HepG2 (cell line): ENCODE results near the gene DLX1. TPM values are rescaled to one million over a fixed set of nuclear protein-coding genes. Genes with fewer than 3 reads are reported as not detected.

Experiments used
- DMAP1 ChIP-seq: IDR thresholded peaks from 2 replicates; pipeline ENCODE4 v1.6.1; 2016
- MED1 ChIP-seq: sonication (generic); formaldehyde crosslinking; IDR thresholded peaks from 2 replicates; pipeline ENCODE4 v1.4.0; 2020; ENCODE audit warnings: missing genetic modification reagents
- NFYC ChIP-seq: IDR thresholded peaks from 2 replicates; pipeline ENCODE4 v1.6.1; 2016; ENCODE audit warnings: missing genetic modification reagents, missing compliant biosample characterization
- NR0B2 ChIP-seq: sonication (generic); formaldehyde crosslinking; IDR thresholded peaks from 2 replicates; pipeline ENCODE4 v1.4.0; 2020; ENCODE audit warnings: mild to moderate bottlenecking, missing genetic modification reagents
- PCBP2 ChIP-seq: fragments of 200-400 bp; formaldehyde crosslinking; optimal IDR thresholded peaks from 2 replicates; pipeline ENCODE3; 2018; ENCODE audit warnings: low read length, low read depth; ENCODE audit not compliant: poor library complexity, severe bottlenecking
- RORA ChIP-seq: sonication (generic); formaldehyde crosslinking; IDR thresholded peaks from 2 replicates; pipeline ENCODE4 v1.5.0; 2020; ENCODE audit warnings: mild to moderate bottlenecking, missing genetic modification reagents, moderate library complexity
- SRSF1 ChIP-seq: fragments of 200-400 bp; formaldehyde crosslinking; optimal IDR thresholded peaks from 2 replicates; pipeline ENCODE3; 2017; ENCODE audit warnings: mild to moderate bottlenecking, low read depth, low read length, moderate library complexity
- TBP ChIP-seq: sonication (generic); formaldehyde crosslinking; IDR thresholded peaks from 2 replicates; pipeline ENCODE4 v1.5.0; 2020; ENCODE audit warnings: missing genetic modification reagents
- YEATS2 ChIP-seq: sonication (generic); formaldehyde crosslinking; IDR thresholded peaks from 2 replicates; pipeline ENCODE4 v1.4.0; 2020; ENCODE audit warnings: missing genetic modification reagents, borderline replicate concordance
- ZBED4 ChIP-seq: sonication (generic); formaldehyde crosslinking; IDR thresholded peaks from 2 replicates; pipeline ENCODE4 v1.4.0; 2020; ENCODE audit warnings: missing genetic modification reagents, borderline replicate concordance
- ZBTB1 ChIP-seq: sonication (generic); formaldehyde crosslinking; IDR thresholded peaks from 2 replicates; pipeline ENCODE4 v1.4.0; 2020; ENCODE audit warnings: missing genetic modification reagents, borderline replicate concordance
- ZFP91 ChIP-seq: sonication (generic); formaldehyde crosslinking; IDR thresholded peaks from 2 replicates; pipeline ENCODE4 v1.9.0; 2022; ENCODE audit warnings: missing genetic modification reagents, mild to moderate bottlenecking, borderline replicate concordance
- ZMYM3 ChIP-seq: sonication (generic); formaldehyde crosslinking; IDR thresholded peaks from 2 replicates; pipeline ENCODE4 v1.5.1; 2020; ENCODE audit warnings: mild to moderate bottlenecking, missing genetic modification reagents
- ZNF121 ChIP-seq: sonication (generic); formaldehyde crosslinking; IDR thresholded peaks from 2 replicates; pipeline ENCODE4 v1.5.0; 2020; ENCODE audit warnings: mild to moderate bottlenecking, missing genetic modification reagents
- ZNF451 ChIP-seq: sonication (generic); formaldehyde crosslinking; IDR thresholded peaks from 2 replicates; pipeline ENCODE4 v1.5.0; 2020; ENCODE audit warnings: mild to moderate bottlenecking, missing genetic modification reagents
- ZNF780A ChIP-seq: sonication (generic); formaldehyde crosslinking; IDR thresholded peaks from 2 replicates; pipeline ENCODE4 v1.8.0; 2022; ENCODE audit warnings: mild to moderate bottlenecking, missing genetic modification reagents, moderate library complexity
- ZNF816 ChIP-seq: sonication (generic); formaldehyde crosslinking; IDR thresholded peaks from 2 replicates; pipeline ENCODE4 v1.8.0; 2022; ENCODE audit warnings: missing genetic modification reagents, mild to moderate bottlenecking, borderline replicate concordance
- polyA plus RNA-seq, 8 experiments: library from polyadenylated mRNA; depleted of rRNA in 3 of 8; stranded (reverse) in 7 of 8; unstranded in 1 of 8; fragments of >200 nt; fragmentation: Illumina TruSeq in 4 of 8; extraction: Trizol in 4 of 8; gene quantifications; 2 replicates each; pipeline versions ENCODE4 v1.2.1 to v1.2.3, GENCODE V29; 2011 to 2016; ENCODE audit warnings: low read depth in 4 of 8, missing spikeins in 1 of 8, mixed read lengths in 1 of 8; ENCODE audit not compliant: insufficient read depth in 1 of 8
- total RNA-seq, 5 experiments: library from RNA; depleted of rRNA; stranded (reverse); fragments of >200 nt; fragmentation: Illumina TruSeq; extraction: Trizol; gene quantifications; 2 replicates each; pipeline ENCODE4 v1.2.3, GENCODE V29; 2016; ENCODE audit warnings: low read depth in 1 of 5
- TF ChIP-seq, protein P1 (sequence below): sonication (generic); formaldehyde crosslinking; IDR thresholded peaks from 2 replicates; pipeline ENCODE4 v1.4.0; 2020; ENCODE audit warnings: mild to moderate bottlenecking, missing genetic modification reagents

DLX1 gene
- total and polyA plus RNA-seq, 2 of the 13 experiments (the other 11 are each of a cell fraction or from before 2014, with no cell fraction given): 0.18 to 0.86 TPM

- TF ChIP-seq ZFP91 (CRISPR knock-in tag) (peak; percentile 36; the same call in 1 of the 2 replicates), ZNF816 (CRISPR knock-in tag) (no peak), ZNF451 (CRISPR knock-in tag) (peak; percentile 74), RORA (no peak), MED1 (CRISPR knock-in tag) (peak; percentile 65), ZBTB1 (CRISPR knock-in tag) (0 out of 2 replicates have a peak, but pooled peaks have one; percentile 83), ZBED4 (CRISPR knock-in tag) (peak; percentile 59; the same call in 1 of the 2 replicates), NR0B2 (CRISPR knock-in tag) (peak; percentile 98), DMAP1 (CRISPR knock-in tag) (peak; percentile 55; the same call in 1 of the 2 replicates), ZMYM3 (CRISPR knock-in tag) (no peak), TBP (CRISPR knock-in tag) (no peak), SRSF1 (peak; percentile 66), ZNF121 (peak; percentile 59), NFYC (CRISPR knock-in tag) (peak; percentile 88), ZNF780A (CRISPR knock-in tag) (no peak), PCBP2 (no peak), YEATS2 (CRISPR knock-in tag) (peak; percentile 71; the same call in 1 of the 2 replicates)
- TF ChIP-seq, protein P1, sequence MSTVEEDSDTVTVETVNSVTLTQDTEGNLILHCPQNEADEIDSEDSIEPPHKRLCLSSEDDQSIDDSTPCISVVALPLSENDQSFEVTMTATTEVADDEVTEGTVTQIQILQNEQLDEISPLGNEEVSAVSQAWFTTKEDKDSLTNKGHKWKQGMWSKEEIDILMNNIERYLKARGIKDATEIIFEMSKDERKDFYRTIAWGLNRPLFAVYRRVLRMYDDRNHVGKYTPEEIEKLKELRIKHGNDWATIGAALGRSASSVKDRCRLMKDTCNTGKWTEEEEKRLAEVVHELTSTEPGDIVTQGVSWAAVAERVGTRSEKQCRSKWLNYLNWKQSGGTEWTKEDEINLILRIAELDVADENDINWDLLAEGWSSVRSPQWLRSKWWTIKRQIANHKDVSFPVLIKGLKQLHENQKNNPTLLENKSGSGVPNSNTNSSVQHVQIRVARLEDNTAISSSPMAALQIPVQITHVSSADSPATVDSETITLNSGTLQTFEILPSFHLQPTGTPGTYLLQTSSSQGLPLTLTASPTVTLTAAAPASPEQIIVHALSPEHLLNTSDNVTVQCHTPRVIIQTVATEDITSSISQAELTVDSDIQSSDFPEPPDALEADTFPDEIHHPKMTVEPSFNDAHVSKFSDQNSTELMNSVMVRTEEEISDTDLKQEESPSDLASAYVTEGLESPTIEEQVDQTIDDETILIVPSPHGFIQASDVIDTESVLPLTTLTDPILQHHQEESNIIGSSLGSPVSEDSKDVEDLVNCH (CRISPR knock-in tag): no peak
These were observed 17.4 kb downstream of the DLX1 start, which contains the start of gene DLX2 (continued) for GRCh38 chr2:172102391-172103359.
